RCC 7860 (cell line): ENCODE measurements around the gene TBATA.

ENCODE experiments used
- DNase-seq: peaks from one replicate; pipeline ENCODE4 v3.0.0-alpha.2; 2015; ENCODE audit warnings: low spot score
- FAIRE-seq: peaks from 2 replicates; lab custom pipeline; 2012; peaks lifted over from hg19 to GRCh38; lab: Jason Lieb, UNC

Gene TBATA

GRCh38 chr10:70785190-70785589 lies at the start of gene TBATA:
TSS of gene TBATA (minus strand) at chr10:70785377. CDS start at chr10:70783379, 1,998 bp downstream.
- FAIRE-seq, result no peak

GRCh38 chr10:70834441-70835151 lies 49.4 kb upstream of the TBATA start:
- FAIRE-seq (no peak), DNase-seq (no peak)

More at GRCh38 chr10:70785190-70785589, at the start of gene TBATA:
- no peak for DNase-seq

- FAIRE-seq, result no peak
- DNase-seq, result no peak
Observed at GRCh38 chr10:70834021-70834420, 48.8 kb upstream of the TBATA start.

- FAIRE-seq (no peak), DNase-seq (no peak)
Observed at GRCh38 chr10:70833601-70834000, 48.4 kb upstream of the TBATA start.

GRCh38 chr10:70832852-70833528 lies 47.8 kb upstream of the TBATA start:
- peak; percentile 84 for DNase-seq
- FAIRE-seq, result peak; percentile 95

GRCh38 chr10:70832221-70832620 lies 47.0 kb upstream of the TBATA start:
- DNase-seq, result no peak
- FAIRE-seq, result no peak

- FAIRE-seq, result no peak
Observed at GRCh38 chr10:70830164-70830563, 45.0 kb upstream of the TBATA start.

GRCh38 chr10:70829543-70829942 lies 44.4 kb upstream of the TBATA start:
- DNase-seq, result no peak
- FAIRE-seq, result no peak

More at GRCh38 chr10:70830164-70830563, 45.0 kb upstream of the TBATA start:
- no peak for DNase-seq

- DNase-seq (no peak), FAIRE-seq (no peak)
Observed at GRCh38 chr10:70828923-70829322, 43.7 kb upstream of the TBATA start.

GRCh38 chr10:70827086-70827757 lies 42.0 kb upstream of the TBATA start:
- DNase-seq (no peak), FAIRE-seq (no peak)

- FAIRE-seq (no peak), DNase-seq (no peak)
Observed at GRCh38 chr10:70822076-70822820, 37.1 kb upstream of the TBATA start.

GRCh38 chr10:70820976-70821750 lies 36.0 kb upstream of the TBATA start:
- DNase-seq (no peak), FAIRE-seq (no peak)

GRCh38 chr10:70816220-70816894 lies 31.2 kb upstream of the TBATA start:
- DNase-seq (peak; percentile 73), FAIRE-seq (peak; percentile 83)

- FAIRE-seq (no peak), DNase-seq (peak; percentile 66)
Observed at GRCh38 chr10:70815504-70816219, 30.5 kb upstream of the TBATA start, which contains the start of gene SGPL1. TSS of gene SGPL1 (plus strand) at chr10:70815948. CDS start at chr10:70816854, 906 bp downstream.

- DNase-seq, result no peak
- FAIRE-seq, result no peak
Observed at GRCh38 chr10:70814126-70814525, 28.9 kb upstream of the TBATA start.

GRCh38 chr10:70812814-70813213 lies 27.6 kb upstream of the TBATA start:
- DNase-seq (no peak), FAIRE-seq (no peak)

- no peak for FAIRE-seq
- no peak for DNase-seq
Observed at GRCh38 chr10:70811881-70812280, 26.7 kb upstream of the TBATA start.

- DNase-seq, result no peak
- no peak for FAIRE-seq
Observed at GRCh38 chr10:70810967-70811366, 25.8 kb upstream of the TBATA start.

GRCh38 chr10:70809726-70810125 lies 24.5 kb upstream of the TBATA start:
- FAIRE-seq, result no peak
- no peak for DNase-seq
